Nephron progenitor cell (in vitro differentiated cells): ENCODE results near the gene TYSND1.
"Not testable (repeated sequence)": the region's sequence is repeated elsewhere in the genome, so short reads cannot be mapped to it uniquely, and the experiment has no call there.

Source experiments
- DNase-seq: peaks from one replicate; pipeline ENCODE4 v3.0.0; 2021
- H3K27ac Mint-ChIP-seq: 2 replicates; pipeline ENCODE4 v1.8.0; 2021; ENCODE audit warnings: mild to moderate bottlenecking, moderate library complexity, mixed read lengths
- H3K27me3 Mint-ChIP-seq: 2 replicates; pipeline ENCODE4 v1.8.0; 2021; ENCODE audit warnings: mild to moderate bottlenecking, low read depth, mixed read lengths; ENCODE audit not compliant: poor library complexity
- H3K36me3 Mint-ChIP-seq: 2 replicates; pipeline ENCODE4 v1.8.0; 2021; ENCODE audit warnings: low read depth, mixed read lengths
- H3K4me1 Mint-ChIP-seq: 2 replicates; pipeline ENCODE4 v1.8.0; 2021; ENCODE audit warnings: mixed read lengths
- H3K4me3 Mint-ChIP-seq: 2 replicates; pipeline ENCODE4 v1.8.0; 2021; ENCODE audit warnings: mild to moderate bottlenecking, moderate library complexity, mixed read lengths
- H3K9me3 Mint-ChIP-seq: 2 replicates; pipeline ENCODE4 v1.8.0; 2021; ENCODE audit warnings: mild to moderate bottlenecking, moderate library complexity, mixed read lengths
- CTCF ChIP-seq: fragments of 200-600 bp; sonication (generic); IDR thresholded peaks from 2 replicates; pipeline ENCODE4 v1.5.0; 2021; ENCODE audit warnings: antibody characterized with exemption

Gene TYSND1

GRCh38 chr10:70190581-70190980, 44.1 kb upstream of the TYSND1 start:
- no peak for DNase-seq
- Mint-ChIP-seq H3K27me3 (peaks cover 12% of the 10 kb centered on the region), H3K4me3 (no peak overlapping the region), H3K9me3 (no peaks in the 10 kb centered on the region), H3K36me3 (no peaks in the 10 kb centered on the region), H3K27ac (no peak overlapping the region), H3K4me1 (peaks cover 26% of the 10 kb centered on the region)
- TF ChIP-seq CTCF, result no peak

- Mint-ChIP-seq H3K27ac (no peak overlapping the region), H3K36me3 (no peaks in the 10 kb centered on the region), H3K4me1 (peaks cover 26% of the 10 kb centered on the region), H3K9me3 (no peaks in the 10 kb centered on the region), H3K4me3 (no peak overlapping the region), H3K27me3 (peaks cover 17% of the 10 kb centered on the region)
- no peak for TF ChIP-seq CTCF
- no peak for DNase-seq
Measured at GRCh38 chr10:70190102-70190501, 43.6 kb upstream of the TYSND1 start.

- Mint-ChIP-seq H3K4me3 (no peak overlapping the region), H3K4me1 (peaks cover 26% of the 10 kb centered on the region), H3K27ac (no peak overlapping the region), H3K27me3 (peaks cover 29% of the 10 kb centered on the region), H3K36me3 (no peaks in the 10 kb centered on the region), H3K9me3 (no peaks in the 10 kb centered on the region)
- no peak for DNase-seq
- no peak for TF ChIP-seq CTCF
Measured at GRCh38 chr10:70188768-70189167, 42.3 kb upstream of the TYSND1 start.

- TF ChIP-seq CTCF, result no peak
- no peaks in the 10 kb centered on the region for H3K9me3 Mint-ChIP-seq
- H3K4me1 Mint-ChIP-seq, result peaks cover 16% of the 10 kb centered on the region
- no peak overlapping the region for H3K27ac Mint-ChIP-seq
- no peaks in the 10 kb centered on the region for H3K36me3 Mint-ChIP-seq
- no peak overlapping the region for H3K4me3 Mint-ChIP-seq
- peaks cover 46% of the 10 kb centered on the region for H3K27me3 Mint-ChIP-seq
- no peak for DNase-seq
Measured at GRCh38 chr10:70186571-70186970, 40.1 kb upstream of the TYSND1 start.

- no peak for DNase-seq
- Mint-ChIP-seq H3K27ac (no peak overlapping the region), H3K4me1 (peaks cover 12% of the 10 kb centered on the region), H3K36me3 (no peaks in the 10 kb centered on the region), H3K4me3 (no peak overlapping the region), H3K9me3 (peaks cover 2% of the 10 kb centered on the region), H3K27me3 (peaks cover 51% of the 10 kb centered on the region)
- TF ChIP-seq CTCF, result no peak
Measured at GRCh38 chr10:70186090-70186489, 39.6 kb upstream of the TYSND1 start.

GRCh38 chr10:70183304-70183703, 36.8 kb upstream of the TYSND1 start:
- no peak for DNase-seq
- no peaks in the 10 kb centered on the region for H3K36me3 Mint-ChIP-seq
- H3K27me3 Mint-ChIP-seq, result peaks cover 54% of the 10 kb centered on the region
- no peak overlapping the region for H3K27ac Mint-ChIP-seq
- no peaks in the 10 kb centered on the region for H3K4me1 Mint-ChIP-seq
- H3K4me3 Mint-ChIP-seq, result no peak overlapping the region
- H3K9me3 Mint-ChIP-seq, result peaks cover 26% of the 10 kb centered on the region
- TF ChIP-seq CTCF, result no peak

- H3K4me3 Mint-ChIP-seq, result not testable (repeated sequence)
Measured at GRCh38 chr10:70179209-70179608, 32.7 kb upstream of the TYSND1 start.

More at GRCh38 chr10:70179209-70179608, 32.7 kb upstream of the TYSND1 start:
- not testable (repeated sequence) for H3K4me1 Mint-ChIP-seq, H3K27ac Mint-ChIP-seq, DNase-seq, H3K36me3 Mint-ChIP-seq
- H3K9me3 Mint-ChIP-seq, result peaks cover 27% of the 10 kb centered on the region
- H3K27me3 Mint-ChIP-seq, result peaks cover 48% of the 10 kb centered on the region
